HG03095 (cell line): ENCODE results near the gene LIMCH1.

Experiments used
- ATAC-seq: cut with Tn5 transposase; IDR thresholded peaks from one replicate; pipeline ENCODE4 v1.9.1; 2021; ENCODE audit warnings: moderate library complexity; ENCODE audit not compliant: unreplicated experiment

Gene LIMCH1

GRCh38 chr4:41601025-41601424 is 63.1 kb downstream of the LIMCH1 start:
- ATAC-seq = no peak

DNA sequence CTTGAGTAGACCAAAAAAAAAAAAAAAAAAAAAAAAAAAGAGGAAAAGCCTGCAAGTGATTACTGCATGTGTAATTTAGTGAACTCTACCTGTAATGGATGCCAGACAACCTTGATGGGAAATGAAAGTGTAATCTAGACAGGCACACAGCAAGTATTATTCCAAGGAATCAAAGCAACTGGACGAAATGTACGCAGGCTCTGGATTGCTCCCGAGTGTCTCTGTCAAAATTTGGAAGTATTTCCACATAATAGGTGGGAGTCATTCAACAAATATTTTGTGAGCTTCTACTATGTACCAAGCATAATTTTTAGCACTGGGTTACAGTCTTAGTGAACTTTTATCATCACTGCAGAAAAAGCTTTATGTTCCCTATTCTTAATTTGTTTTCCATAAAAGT is 64.2 kb downstream of the LIMCH1 start:
- no peak for ATAC-seq

- ATAC-seq = no peak
These were observed 65.0 kb downstream of the LIMCH1 start for GRCh38 chr4:41602886-41603498.

- ATAC-seq = no peak
These were observed 71.9 kb downstream of the LIMCH1 start for GRCh38 chr4:41609851-41610250.

DNA sequence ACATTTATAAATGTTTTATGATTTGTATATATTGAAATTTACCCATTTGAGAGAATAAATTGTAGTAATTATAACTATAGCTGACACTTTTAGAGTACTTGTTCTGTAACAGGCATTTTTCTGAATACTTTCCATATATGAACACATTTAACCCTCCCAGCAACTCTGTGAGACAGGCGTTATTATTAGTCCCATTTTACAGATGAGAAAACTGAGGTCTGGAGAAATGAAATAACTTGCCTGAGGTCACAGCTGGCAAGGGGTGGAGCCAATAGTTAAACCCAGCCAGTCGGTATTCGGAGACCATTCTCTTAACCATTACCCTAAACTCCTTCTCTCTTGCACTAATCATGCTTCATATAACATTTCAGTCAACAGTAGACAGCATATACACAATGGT is 72.5 kb downstream of the LIMCH1 start:
- no peak for ATAC-seq

DNA sequence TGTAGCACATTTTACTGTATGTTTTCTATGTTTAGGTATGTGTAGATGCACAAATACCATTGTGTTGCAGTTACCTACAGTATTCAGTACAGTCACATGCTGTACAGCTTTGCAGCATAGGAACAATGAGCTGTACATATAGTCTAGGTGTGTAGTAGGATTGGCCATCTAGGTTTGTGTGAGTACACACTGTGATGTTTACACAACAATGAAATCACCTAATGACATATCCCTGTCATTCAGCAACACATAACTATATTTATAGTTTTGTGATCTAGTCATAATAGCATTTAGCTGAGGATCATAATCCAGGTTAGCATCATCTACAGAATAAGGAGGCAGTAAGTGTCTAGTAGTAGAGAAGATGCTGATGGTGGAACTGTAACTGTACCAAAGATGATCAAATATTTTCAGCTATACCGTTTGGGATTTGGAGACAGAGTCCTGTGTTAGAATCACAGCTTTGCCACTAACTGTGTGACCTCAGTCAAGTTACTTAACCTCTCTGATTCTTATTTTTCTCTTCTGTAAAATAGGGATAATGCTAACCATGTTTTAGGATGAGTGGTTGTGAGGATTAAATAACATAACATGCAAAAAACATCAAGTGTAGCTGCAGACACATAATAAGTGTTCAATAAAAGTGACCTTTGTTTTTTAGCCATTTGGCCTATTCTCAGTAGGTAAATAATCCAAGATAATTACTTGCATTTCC is 73.3 kb downstream of the LIMCH1 start:
- ATAC-seq = no peak

DNA sequence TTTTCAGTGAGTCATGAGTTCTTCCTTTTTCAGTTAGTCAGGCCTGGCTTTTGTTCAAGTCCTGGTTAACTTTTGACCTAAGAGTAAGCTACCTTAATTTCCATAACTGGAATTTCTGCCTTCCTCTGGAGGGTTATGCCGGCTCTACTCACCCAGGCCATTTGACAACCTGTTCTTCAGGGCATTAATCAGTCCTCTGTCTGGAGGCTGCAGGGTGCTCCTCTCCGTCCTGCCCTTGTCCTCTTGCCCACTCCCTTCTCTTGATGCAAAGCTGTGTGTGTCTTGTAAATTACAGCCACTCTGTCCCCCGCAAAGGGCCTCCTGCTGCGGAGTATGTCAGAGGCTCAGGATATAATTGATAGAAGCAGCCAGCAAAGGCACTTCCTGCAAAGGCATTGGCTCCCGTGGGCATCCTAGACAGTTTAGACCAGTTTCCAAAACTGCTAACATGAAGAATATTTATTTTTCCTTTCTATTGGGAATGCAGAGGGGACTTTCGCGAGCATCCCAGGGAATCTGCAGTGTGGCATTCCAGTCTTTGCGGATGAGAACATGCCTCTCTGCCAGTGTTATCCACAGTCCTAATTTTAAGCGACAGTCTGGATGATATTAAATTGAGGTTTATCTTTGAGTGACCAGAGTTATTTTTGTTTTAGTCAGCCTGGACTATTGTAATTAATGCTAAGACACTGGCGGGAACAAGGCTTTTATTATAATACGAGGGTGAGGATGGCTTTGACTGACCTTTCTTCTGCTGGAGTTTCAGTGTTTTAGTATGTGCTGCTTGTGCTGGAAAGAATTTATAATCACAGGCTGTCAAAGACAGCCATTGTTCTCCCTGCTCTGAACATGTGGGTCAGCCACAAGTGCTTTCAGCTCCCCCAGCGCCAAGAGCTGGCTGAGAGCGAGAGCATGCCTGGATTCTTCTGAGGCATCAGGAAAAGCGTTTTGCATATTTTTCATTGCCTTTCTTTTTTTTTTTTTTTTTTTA is 74.2 kb downstream of the LIMCH1 start:
- no peak for ATAC-seq

DNA sequence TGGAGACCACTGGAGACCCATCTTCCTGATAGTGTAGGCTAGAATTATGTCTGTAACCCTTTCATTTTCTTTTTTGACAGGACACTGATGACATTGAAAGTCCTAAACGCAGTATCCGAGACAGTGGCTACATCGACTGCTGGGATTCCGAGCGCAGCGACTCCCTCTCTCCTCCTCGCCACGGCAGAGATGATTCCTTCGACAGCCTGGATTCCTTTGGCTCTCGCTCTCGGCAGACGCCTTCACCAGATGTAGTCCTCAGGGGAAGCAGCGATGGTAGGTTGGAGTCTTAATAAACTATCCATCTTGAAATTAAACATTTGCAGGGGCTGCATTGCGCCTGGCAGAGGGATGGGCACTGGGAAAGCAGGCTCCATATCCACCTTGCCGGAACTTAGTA is 75.4 kb downstream of the LIMCH1 start:
- ATAC-seq = no peak

GRCh38 chr4:41613821-41614220 is 75.9 kb downstream of the LIMCH1 start:
- ATAC-seq = no peak

DNA sequence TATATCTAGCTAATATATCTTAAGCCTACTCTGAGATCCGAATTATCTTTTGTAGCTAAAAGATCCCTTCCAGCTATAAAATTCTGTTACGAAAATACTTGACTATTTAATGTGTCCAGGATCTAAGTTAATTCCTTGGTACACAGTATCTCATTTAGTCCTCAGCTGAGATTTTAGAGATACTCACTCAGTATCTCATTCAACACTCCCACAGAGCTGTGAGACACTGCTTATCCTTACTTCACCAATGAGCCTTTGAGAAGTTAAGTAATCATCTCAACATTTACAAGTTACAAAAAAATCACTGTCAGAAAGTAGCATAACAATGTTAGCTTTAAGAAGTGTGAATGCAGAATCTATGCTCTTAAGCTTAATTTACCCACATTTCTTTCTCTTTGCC is 76.6 kb downstream of the LIMCH1 start:
- no peak for ATAC-seq

DNA sequence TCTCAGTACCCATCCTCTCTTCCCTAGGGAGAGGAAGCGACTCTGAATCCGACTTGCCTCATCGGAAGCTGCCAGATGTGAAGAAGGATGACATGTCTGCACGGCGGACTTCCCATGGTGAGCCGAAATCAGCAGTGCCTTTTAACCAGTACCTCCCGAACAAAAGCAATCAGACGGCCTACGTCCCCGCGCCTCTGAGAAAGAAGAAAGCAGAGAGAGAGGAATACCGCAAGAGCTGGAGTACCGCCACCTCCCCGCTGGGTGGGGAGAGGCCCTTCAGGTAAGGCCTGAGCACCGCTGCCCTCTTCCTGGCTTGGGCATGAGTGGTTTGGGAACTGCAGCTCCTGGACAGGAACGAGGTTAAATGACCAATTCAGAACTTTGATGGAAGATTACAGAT is 81.2 kb downstream of the LIMCH1 start:
- ATAC-seq = no peak

DNA sequence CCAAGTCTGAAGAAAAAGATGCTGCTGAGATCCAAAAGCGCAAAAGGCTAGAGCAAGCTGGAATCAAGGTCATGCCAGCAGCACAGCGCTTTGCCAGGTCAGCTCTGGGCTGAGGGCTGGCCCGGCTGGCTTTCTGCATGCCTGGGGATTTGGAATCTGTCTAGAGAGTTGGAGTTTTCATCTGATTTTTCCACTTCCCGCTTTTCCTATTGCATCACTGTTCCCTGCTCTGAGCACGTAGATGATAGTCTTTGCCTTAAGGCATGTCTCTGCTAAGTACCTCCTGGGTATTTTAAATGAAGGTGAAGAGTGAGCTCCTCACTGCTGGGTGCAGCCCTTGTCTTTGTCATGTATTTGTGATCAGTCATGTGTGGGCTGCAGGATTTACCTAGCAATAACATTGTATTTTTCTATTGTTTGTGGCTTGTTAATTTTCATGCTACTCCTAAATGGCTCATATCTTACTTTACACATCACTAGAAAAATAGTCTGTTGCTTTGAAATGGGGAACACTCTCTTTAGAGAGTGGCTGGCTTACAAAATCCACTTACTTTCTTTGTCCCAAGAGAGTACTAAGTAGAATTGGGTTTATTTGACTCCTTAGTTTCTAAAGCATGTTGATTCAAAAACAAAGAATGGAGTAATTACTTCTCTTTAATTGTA is 82.8 kb downstream of the LIMCH1 start:
- ATAC-seq = no peak

DNA sequence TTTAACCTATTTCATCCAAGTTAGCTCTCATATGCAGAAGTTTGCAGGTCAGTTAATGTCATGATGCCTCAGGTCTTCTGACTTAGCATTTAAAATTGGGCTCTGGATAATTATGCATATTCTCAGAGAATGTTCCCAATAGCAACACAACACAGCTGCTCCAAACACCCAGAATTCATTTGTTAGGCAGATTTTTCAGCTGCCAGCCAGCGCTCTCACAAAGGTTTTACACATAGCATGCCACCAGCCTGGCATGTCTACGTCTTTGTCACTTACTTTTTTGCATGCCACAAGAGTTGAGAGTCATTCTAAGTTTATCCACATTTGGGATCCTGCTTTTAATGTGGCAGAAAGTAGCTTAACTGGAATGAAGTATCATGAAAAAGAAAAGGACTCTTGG is 84.8 kb downstream of the LIMCH1 start:
- ATAC-seq = no peak

GRCh38 chr4:41624765-41625164 is 86.8 kb downstream of the LIMCH1 start:
- ATAC-seq = no peak

- ATAC-seq = no peak
These were observed 87.6 kb downstream of the LIMCH1 start for GRCh38 chr4:41625531-41625930.

DNA sequence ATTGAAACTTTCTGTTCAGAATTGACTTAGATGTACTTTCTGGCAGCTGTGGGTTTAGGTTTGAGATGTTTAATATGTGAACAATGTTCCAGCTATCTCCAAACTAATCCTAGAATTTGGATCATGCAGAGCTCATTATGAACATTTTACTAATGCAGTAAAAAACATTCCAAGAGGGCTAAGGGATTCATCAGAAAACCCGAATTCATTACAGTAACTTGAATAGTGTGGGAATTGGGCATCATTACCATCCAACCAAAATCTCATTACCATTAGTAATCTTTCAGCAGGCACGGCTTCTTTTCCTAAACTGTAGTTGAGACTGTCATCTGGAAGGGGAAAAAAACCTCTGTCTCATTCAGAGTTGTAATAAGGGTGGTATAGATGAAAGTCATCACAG is 91.0 kb downstream of the LIMCH1 start:
- ATAC-seq = no peak

- no peak for ATAC-seq
These were observed 93.6 kb downstream of the LIMCH1 start for GRCh38 chr4:41631523-41631922.

- no peak for ATAC-seq
These were observed 94.6 kb downstream of the LIMCH1 start for GRCh38 chr4:41632481-41633073.

GRCh38 chr4:41633321-41633720 is 95.4 kb downstream of the LIMCH1 start:
- ATAC-seq = no peak

DNA sequence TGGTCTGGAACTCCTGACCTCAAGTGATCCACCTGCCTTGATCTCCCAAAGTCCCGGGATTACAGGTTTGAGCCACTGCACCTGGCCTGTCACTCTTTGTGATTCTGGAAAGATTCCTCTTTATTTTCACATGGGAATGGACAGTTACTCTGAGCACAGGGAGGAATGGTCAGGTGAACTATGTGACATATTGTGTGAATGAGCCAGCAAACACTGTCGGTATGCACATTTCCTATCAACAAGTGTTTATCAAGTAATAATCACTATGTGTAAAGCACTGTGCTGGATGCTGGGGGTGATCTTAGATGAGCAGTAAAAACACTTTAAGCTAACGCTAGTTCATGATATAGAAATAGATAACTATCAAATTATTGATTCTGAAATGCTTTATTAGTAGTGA is 97.5 kb downstream of the LIMCH1 start:
- ATAC-seq = no peak

DNA sequence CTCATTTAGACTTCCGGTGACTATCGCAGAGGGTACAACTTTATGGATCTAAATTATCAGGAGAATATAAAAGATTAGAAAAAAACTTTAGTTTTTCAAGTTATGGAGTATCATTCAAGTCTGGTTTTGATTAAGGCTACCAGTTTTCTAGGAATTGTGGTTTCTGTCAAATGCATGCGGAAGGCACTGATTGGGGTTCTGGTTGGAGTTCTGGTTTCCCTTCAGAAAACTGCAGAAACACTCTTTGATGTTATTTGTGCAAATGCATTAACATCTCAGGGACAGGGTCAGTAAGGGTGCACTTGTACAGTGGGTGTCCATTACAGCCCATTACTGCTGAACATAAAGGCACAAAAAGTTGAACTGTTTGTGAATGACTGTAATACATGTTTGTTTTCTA is 100.2 kb downstream of the LIMCH1 start:
- no peak for ATAC-seq
